Coronary artery (tissue), 2 donors: ENCODE results near the gene COPZ2.

Experiments
- DNase-seq: peaks from one replicate; pipeline ENCODE4 v3.0.0-alpha.2; 2017; ENCODE audit warnings: low spot score
- H3K27ac ChIP-seq, 2 donors: fragments of 200-600 bp; sonication (generic); one replicate each; pipeline ENCODE4 v1.5.1; 2016 to 2019
- H3K4me3 ChIP-seq: fragments of 200-600 bp; sonication (generic); 2 replicates; pipeline ENCODE4 v1.5.1; 2016; ENCODE audit warnings: mild to moderate bottlenecking, moderate library complexity
- CTCF ChIP-seq: fragments of 200-600 bp; sonication (generic); IDR thresholded peaks from one replicate; pipeline ENCODE4 v1.5.1; 2019; ENCODE audit warnings: antibody characterized with exemption

COPZ2 gene

GRCh38 chr17:48027322-48027981 is 10.1 kb downstream of the COPZ2 start:
- Histone ChIP-seq H3K4me3 (no peak overlapping the region), H3K27ac (peak overlapping the region in 1 of 2 donors; percentile 23)
- no peak for TF ChIP-seq CTCF
- no peak for DNase-seq

- peak overlapping the region; percentile 78 for H3K4me3 ChIP-seq
- peak; percentile 85 for TF ChIP-seq CTCF
Observed at GRCh38 chr17:48026502-48027321, 10.9 kb downstream of the COPZ2 start.

GRCh38 chr17:48025904-48026501 is 11.6 kb downstream of the COPZ2 start:
- DNase-seq: no peak
- Histone ChIP-seq H3K4me3 (peak overlapping the region; percentile 78), H3K27ac (peak overlapping the region; percentile 59 to 93)
- no peak for TF ChIP-seq CTCF

More at GRCh38 chr17:48026502-48027321, 10.9 kb downstream of the COPZ2 start:
- H3K27ac ChIP-seq: peak overlapping the region; percentile 59 to 93
- DNase-seq: peak; percentile 88

GRCh38 chr17:48025040-48025903 is 12.3 kb downstream of the COPZ2 start:
- TF ChIP-seq CTCF: peak; percentile 79
- Histone ChIP-seq H3K4me3 (peak overlapping the region; percentile 78), H3K27ac (peak overlapping the region; percentile 82 to 93)
- DNase-seq: peak; percentile 99

GRCh38 chr17:48024149-48025039 is 13.2 kb downstream of the COPZ2 start:
- Histone ChIP-seq H3K4me3 (peak overlapping the region; percentile 78), H3K27ac (peak overlapping the region; percentile 82 to 93)
- no peak for DNase-seq
- TF ChIP-seq CTCF: no peak
